Tibial artery (tissue), 4 donors: ENCODE measurements around the gene PTGER2.

Experiments used
- DNase-seq, 2 donors: peaks; one replicate each; pipeline ENCODE4 v3.0.0-alpha.2; 2019
- H3K27ac ChIP-seq, 2 donors: fragments of 200-600 bp; sonication (generic) in 1 of 2; 1 replicate in 1 of 2; 2 replicates in 1 of 2; pipeline ENCODE4 v1.5.1; 2018 to 2019; ENCODE audit warnings: mild to moderate bottlenecking in 1 of 2
- H3K27me3 ChIP-seq, 2 donors: fragments of 200-600 bp; sonication (generic) in 1 of 2; one replicate each; pipeline versions ENCODE4 v1.5.1 to v1.6.0; 2016 to 2019
- H3K36me3 ChIP-seq, 3 donors: fragments of 200-600 bp; sonication (generic) in 2 of 3; one replicate each; pipeline ENCODE4 v1.5.1; 2016 to 2019; ENCODE audit warnings: mild to moderate bottlenecking in 2 of 3
- H3K4me1 ChIP-seq, 4 donors: fragments of 200-600 bp; sonication (generic) in 2 of 4; 1 replicate in 3 of 4; 2 replicates in 1 of 4; pipeline ENCODE4 v1.5.1; 2016 to 2019
- H3K4me3 ChIP-seq, 2 donors: fragments of 200-600 bp; sonication (generic) in 1 of 2; 1 replicate in 1 of 2; 2 replicates in 1 of 2; pipeline ENCODE4 v1.5.1; 2018 to 2019; ENCODE audit warnings: mild to moderate bottlenecking in 2 of 2
- H3K9me3 ChIP-seq, 3 donors: fragments of 200-600 bp; sonication (generic) in 1 of 3; one replicate each; pipeline ENCODE4 v1.5.1; 2016 to 2019
- intact Hi-C: fragments of 100-400 bp; cut with DNase I; formaldehyde crosslinking; loops from one replicate; pipeline ENCODE4 v1.15.0; 2023; ENCODE audit warnings: low total_unique reads
- TF ChIP-seq, protein P1 (sequence below), 2 experiments: fragments of 200-600 bp in 1 of 2; fragments of 450-650 bp in 1 of 2; IDR thresholded peaks; one replicate each; pipeline ENCODE4 v1.5.1; 2017 to 2019; ENCODE audit warnings: antibody characterized with exemption in 2 of 2, mild to moderate bottlenecking in 1 of 2, moderate library complexity in 1 of 2

PTGER2 gene

DNA sequence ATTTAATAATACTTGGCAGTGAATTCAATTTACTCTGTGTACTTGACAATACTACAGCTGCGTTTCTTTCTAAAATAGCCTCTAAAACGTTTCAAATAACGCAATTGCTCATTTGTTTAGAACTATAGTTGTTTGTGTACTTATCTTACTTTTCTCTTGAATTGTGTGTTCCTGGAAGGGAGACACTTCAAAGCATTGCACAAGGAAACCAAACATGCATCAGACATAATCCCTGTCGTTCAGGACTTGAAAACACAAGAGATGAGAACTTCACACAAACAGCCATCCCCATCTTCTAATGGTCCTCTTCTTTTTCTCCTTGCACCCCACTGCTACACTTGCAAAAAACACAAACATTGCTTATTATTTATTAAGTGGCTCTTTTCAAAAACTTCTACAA lies 38.5 kb downstream of the PTGER2 start:
- peaks cover 0 to 33% (median 12%) of the 10 kb centered on the region in 4 donors for H3K4me1 ChIP-seq
- H3K27ac ChIP-seq = no peak overlapping the region
- intact Hi-C loops = no loop called here
- no peaks in the 10 kb centered on the region for H3K36me3 ChIP-seq
- DNase-seq = no peak
- TF ChIP-seq, protein P1, sequence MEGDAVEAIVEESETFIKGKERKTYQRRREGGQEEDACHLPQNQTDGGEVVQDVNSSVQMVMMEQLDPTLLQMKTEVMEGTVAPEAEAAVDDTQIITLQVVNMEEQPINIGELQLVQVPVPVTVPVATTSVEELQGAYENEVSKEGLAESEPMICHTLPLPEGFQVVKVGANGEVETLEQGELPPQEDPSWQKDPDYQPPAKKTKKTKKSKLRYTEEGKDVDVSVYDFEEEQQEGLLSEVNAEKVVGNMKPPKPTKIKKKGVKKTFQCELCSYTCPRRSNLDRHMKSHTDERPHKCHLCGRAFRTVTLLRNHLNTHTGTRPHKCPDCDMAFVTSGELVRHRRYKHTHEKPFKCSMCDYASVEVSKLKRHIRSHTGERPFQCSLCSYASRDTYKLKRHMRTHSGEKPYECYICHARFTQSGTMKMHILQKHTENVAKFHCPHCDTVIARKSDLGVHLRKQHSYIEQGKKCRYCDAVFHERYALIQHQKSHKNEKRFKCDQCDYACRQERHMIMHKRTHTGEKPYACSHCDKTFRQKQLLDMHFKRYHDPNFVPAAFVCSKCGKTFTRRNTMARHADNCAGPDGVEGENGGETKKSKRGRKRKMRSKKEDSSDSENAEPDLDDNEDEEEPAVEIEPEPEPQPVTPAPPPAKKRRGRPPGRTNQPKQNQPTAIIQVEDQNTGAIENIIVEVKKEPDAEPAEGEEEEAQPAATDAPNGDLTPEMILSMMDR (IDR thresholded peaks at IDR 0.05) = no peak
- no peak overlapping the region for H3K4me3 ChIP-seq
- H3K27me3 ChIP-seq = no peaks in the 10 kb centered on the region
- H3K9me3 ChIP-seq = no peaks in the 10 kb centered on the region

DNA sequence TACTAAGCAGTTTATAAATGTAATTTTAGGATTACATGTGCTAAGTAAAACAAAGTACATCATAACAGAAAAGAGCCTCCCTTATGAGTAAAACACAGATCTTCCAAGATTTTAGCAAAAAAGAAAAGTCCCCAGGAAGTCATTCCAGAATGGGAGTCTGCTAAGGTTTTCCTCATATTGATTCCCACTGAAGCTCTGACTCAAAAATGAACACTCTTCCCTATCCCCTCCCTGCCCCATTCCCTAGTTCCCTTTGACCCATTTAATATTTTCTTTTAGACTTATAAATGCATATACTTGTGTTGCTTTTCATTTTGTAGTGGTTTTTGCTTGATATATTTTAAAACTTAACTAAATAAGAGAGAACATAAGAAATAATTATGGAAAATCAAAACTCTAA lies 40.1 kb downstream of the PTGER2 start:
- H3K27ac ChIP-seq = no peak overlapping the region
- no peak overlapping the region for H3K4me3 ChIP-seq
- intact Hi-C loops = no loop called here
- no peaks in the 10 kb centered on the region for H3K36me3 ChIP-seq
- H3K9me3 ChIP-seq = no peaks in the 10 kb centered on the region
- no peak for DNase-seq
- no peaks in the 10 kb centered on the region for H3K27me3 ChIP-seq
- TF ChIP-seq, protein P1 (IDR thresholded peaks at IDR 0.05) = no peak
- peaks cover 0 to 33% (median 12%) of the 10 kb centered on the region in 4 donors for H3K4me1 ChIP-seq

DNA sequence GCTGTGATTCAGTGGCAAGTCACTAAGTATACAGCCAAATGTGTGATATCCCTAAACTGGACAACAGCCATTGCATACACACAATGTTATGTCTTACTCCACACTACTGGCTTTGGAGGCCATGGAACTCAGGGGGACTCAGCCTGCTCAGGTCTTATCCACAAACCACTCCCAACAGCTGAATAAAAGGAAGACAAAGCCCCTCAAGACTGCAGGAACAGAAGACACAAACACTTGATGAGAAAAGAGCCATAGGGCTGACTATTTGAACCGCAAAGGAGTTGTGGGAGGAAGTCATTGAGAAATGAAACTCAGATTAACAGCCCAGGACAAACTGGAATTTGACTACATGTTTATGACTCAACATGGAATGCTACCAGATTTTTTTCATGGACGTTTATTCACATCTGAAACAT lies 40.9 kb downstream of the PTGER2 start:
- no peak for DNase-seq
- H3K36me3 ChIP-seq = no peaks in the 10 kb centered on the region
- H3K9me3 ChIP-seq = no peaks in the 10 kb centered on the region
- H3K4me1 ChIP-seq = peaks cover 0 to 33% (median 12%) of the 10 kb centered on the region in 4 donors
- H3K27me3 ChIP-seq = no peaks in the 10 kb centered on the region
- H3K4me3 ChIP-seq = no peak overlapping the region
- intact Hi-C loops = no loop called here
- TF ChIP-seq, protein P1 (IDR thresholded peaks at IDR 0.05) = no peak
- H3K27ac ChIP-seq = peak overlapping the region; percentile 28 to 34

DNA sequence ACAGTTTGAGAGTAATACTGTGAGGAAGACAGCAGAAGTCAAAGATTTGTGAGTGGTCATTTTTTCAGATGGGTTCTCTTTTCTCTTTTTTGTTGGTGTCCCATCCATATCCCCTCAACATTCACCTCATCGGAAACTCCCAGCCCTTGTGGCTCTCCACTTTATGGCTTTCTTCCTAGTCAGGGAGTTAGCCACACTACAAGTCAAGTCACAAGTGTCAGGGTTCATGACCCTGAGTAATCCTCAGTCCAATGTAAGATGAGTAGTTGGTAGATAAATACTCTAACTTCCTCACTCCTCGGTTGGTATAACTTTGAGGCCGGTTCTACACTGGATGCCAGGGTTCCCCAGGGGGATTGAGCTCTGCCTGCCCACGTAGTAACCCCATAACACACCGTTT lies 41.4 kb downstream of the PTGER2 start:
- no peak for DNase-seq
- Histone ChIP-seq H3K9me3 (no peaks in the 10 kb centered on the region), H3K27me3 (no peaks in the 10 kb centered on the region), H3K27ac (peak overlapping the region in 1 of 2 donors; percentile 15), H3K36me3 (no peaks in the 10 kb centered on the region), H3K4me3 (no peak overlapping the region), H3K4me1 (peaks cover 0 to 33% (median 12%) of the 10 kb centered on the region in 4 donors)
- intact Hi-C loops = no loop called here
- TF ChIP-seq, protein P1 (IDR thresholded peaks at IDR 0.05) = no peak

DNA sequence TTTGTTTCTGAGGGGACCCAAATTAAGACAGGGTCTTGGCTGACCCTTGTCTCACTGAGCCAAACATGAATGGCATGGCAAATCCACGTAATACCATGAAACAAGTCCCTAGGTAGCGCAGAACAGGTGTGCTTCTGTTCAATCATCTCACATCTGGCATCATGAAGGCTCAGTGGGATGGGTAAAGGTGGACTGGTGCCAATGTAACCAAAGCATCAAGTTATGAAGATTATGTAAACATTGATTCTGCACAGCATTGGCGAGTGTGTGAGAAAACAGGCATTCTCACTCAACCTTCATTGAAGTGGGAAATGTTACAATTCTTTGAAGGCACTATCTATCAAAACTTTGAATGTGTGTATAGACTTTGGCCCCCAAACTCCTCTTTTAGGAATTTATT lies 41.9 kb downstream of the PTGER2 start:
- Histone ChIP-seq H3K9me3 (no peaks in the 10 kb centered on the region), H3K4me1 (peaks cover 0 to 31% (median 10%) of the 10 kb centered on the region in 4 donors), H3K27me3 (no peaks in the 10 kb centered on the region), H3K4me3 (no peak overlapping the region), H3K36me3 (no peaks in the 10 kb centered on the region), H3K27ac (no peak overlapping the region)
- TF ChIP-seq, protein P1 (IDR thresholded peaks at IDR 0.05) = no peak
- DNase-seq = no peak
- intact Hi-C loops = no loop called here

DNA sequence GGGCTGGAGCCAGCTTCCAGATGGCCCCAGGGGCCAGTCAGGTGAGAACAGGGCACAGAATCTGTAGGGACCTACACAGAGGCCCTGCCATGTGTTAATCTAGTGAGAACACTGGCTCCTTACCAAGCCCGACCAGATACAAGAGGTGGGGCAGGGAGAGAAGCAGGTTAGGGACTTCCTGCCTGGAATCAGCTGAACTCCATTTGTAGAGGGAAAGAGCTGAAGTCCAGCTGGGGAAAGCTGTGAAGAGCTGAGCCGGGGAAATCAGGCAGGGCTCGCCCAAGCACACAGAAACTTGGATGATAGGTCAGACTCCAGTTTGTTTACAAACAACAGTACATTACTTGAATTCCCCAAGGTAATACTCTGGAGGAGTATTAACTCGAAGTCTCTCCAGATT lies 46.7 kb downstream of the PTGER2 start:
- no peaks in the 10 kb centered on the region for H3K9me3 ChIP-seq
- no peak for DNase-seq
- H3K4me1 ChIP-seq = peaks cover 0 to 2% (median 0%) of the 10 kb centered on the region in 4 donors
- no peaks in the 10 kb centered on the region for H3K27me3 ChIP-seq
- intact Hi-C loops = no loop called here
- H3K27ac ChIP-seq = no peak overlapping the region
- TF ChIP-seq, protein P1 (IDR thresholded peaks at IDR 0.05) = no peak
- H3K4me3 ChIP-seq = no peak overlapping the region
- no peaks in the 10 kb centered on the region for H3K36me3 ChIP-seq
